Activated CD8-positive, alpha-beta memory T cell treated with anti-CD3 and anti-CD28 coated beads, Interleukin-2, amount 50 U/mL, for 24 hours (primary cell): ENCODE measurements around the gene MEAK7.

ENCODE experiments used
- DNase-seq: peaks from one replicate; pipeline ENCODE4 v3.0.0-alpha.2; 2020; ENCODE audit errors: extremely low read depth

MEAK7 gene

DNA sequence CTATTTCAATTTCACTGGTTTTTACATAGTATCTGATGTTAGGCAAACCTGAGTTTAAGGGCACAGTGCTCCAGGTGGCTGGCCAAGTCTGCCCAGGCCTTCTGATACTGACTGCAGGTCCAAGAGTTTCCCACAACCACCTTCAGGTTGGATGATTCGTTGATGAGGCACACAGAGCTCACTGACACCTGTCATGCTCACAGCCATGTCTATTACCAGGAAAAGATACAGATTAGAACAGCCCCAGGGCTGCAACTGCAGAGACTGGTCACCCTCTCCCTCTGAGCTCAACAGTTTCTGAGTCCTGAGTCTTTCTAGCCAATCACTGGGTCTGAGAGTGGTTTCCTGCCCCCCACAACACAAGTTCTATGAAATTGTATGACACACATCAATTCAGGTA, 37.2 kb downstream of the MEAK7 start:
- no peak for DNase-seq

DNA sequence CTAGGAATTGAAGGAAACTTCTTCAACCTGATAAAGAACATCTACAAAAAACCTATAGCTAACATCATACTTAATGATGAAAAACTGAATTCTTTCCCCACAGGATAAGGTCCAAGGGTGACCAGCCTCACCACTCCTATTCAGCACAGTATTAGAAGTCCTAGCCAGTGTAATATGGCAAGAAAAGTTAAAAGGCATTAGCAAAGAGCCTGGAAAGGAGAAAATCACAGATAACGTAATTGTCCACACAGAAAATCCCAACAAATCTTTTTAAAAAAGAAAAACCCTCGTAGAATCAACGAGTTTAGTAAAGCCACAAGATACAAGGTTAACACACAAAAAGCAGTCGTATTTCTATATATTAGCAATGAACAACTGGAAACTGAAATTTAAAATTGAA, 37.8 kb downstream of the MEAK7 start:
- no peak for DNase-seq

DNA sequence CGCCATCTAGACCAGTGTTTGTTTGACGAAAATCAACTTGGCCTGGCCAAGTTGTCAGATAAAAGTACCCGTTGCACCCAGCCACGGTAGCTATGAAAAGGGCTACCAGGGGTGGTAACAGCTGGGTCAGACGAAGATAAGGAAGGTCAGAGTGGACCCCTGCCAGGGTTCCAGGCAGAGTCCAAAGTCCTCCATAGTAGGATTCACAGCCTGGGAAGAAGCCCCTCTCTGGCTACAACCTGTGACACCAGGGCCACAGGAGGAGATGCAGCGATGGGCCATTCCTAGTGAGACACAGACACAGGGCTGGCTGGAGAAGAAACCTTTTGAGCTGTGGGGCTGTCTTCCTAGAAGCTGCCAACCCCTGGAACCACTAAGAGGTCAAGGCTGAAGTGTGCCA, 39.3 kb downstream of the MEAK7 start:
- DNase-seq = no peak

DNA sequence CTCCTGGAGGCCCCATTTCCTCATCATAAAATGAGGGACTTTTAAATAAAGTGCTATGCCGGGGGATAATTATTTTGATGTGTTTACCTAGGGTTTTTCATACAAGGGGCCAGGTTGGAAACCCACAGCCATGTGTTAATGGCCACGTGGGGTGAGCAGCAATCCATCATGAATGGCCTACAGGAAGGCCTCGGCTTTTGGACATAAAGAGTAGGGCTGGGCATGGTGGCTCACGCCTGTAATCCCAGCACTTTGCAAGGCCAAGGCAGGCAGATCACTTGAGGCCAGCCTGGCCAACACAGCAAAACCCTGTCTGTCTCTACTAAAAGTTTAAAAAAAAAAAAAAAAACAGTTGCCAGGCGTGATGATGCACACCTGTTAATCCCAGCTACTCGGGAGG, 40.3 kb downstream of the MEAK7 start:
- no peak for DNase-seq

DNA sequence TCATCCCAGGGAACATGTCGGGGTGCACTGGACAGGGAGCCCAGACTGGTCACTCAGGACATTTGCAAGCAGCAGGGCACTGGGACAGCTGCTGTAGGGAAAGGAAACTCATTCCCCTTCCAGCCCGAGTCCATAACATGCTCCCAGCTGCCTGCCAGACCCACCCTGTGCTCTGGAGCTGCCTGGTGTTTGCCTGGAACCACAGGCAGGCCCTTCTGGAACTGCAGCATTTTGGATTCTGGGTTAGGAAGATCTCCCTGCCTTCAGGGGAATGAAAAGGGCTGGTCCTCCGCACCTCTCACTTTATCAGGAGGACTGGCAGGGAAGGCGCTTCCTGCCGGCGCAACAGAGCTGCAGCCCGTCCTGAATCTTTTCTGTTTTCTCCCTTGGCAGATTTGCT, 41.2 kb downstream of the MEAK7 start:
- no peak for DNase-seq

DNA sequence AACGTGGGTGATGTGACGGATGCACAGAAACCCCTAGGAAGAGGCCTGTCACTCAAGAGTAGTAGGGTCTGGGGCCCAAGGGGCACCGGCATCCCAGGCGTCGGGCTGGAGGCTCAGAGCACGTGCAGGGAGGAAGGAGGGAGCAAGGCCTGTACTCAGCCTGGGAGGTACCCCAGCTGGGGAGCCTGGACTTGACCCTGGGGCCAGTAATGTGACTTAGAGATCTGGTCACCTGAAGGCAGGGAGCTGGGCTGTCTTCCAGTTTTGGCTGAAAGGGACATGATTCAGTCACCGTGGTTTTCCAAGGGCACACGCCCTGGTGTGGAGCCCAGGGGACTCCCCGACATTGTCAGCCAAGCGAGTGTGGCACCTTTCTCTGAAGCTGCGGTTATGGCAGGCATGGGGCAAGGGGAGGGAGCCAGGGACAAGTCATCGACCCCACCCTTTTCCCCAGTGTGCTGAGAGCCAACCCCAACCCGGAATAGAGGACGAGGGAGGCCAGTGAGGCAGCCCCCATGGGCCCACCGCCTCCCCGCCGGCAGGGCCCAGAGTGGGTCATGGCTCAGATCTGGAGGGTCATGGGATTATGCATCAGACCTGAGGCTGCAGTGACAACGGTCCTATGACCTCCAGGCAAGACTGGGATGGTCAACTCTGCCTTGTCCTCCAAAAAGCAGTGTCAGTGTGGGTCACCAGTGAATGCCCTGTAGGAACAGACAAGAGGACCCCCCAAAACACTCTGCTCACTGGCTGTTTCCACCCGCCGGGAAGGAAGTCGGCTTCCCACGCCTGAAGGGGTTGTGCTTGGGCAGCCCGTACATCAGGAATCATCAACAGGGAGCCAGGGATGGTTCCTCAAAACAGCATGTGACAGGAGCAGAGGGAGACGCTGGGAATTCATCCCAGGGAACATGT, 41.9 kb downstream of the MEAK7 start:
- no peak for DNase-seq

DNA sequence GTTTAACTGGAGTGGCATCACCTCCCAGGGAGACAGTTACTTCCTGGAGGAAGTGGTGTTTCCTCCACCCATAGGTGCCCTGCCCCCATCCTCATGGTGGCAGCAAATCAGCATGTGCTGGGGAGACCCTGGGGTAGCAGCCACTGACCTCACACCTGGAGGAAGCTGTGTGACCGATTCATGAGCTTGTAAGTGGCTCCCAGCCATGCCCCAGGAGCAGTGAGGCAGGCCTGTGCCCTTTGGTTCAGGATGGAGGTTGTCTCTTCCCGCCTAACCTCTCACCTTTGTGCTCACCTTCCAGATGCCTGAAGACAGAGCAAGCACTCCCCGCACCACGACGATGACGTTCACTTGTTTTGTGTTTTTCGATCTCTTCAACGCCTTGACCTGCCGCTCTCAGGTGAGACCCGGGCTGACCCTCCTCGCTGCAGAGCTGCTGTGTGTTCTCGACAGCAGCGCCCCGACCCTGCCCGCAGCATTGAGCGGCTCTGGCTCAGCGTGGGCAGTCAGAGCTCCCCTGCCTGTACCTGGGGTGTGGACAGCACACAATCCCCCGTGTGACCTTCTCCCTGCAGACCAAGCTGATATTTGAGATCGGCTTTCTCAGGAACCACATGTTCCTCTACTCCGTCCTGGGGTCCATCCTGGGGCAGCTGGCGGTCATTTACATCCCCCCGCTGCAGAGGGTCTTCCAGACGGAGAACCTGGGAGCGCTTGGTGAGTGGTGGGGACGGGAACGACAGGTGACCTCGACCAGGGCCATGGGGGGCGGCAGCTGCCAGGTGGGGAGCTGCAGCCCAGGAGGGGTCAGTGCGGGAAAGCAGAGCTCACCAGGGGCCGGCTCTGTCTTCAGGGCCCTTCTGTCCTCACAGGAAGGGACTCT, 42.8 kb downstream of the MEAK7 start:
- no peak for DNase-seq

DNA sequence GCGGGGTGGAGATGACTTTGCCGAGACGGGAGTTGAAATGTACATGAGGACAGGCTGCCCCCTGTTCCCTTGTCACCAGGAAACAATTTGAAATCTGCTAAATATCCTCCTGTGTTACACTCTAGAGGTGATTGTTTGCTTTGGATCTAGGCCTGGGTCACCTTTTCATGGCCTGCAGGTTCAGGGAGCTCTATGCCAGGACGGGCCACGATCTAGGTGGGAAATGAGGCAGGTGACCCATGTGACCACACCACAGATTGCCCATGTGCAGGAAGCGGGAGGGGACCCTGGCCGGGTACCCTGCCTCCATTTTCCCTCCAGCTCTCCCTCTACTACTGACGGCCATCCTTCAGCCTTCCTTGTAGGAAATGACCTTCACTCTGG, 43.4 kb downstream of the MEAK7 start:
- no peak for DNase-seq

DNA sequence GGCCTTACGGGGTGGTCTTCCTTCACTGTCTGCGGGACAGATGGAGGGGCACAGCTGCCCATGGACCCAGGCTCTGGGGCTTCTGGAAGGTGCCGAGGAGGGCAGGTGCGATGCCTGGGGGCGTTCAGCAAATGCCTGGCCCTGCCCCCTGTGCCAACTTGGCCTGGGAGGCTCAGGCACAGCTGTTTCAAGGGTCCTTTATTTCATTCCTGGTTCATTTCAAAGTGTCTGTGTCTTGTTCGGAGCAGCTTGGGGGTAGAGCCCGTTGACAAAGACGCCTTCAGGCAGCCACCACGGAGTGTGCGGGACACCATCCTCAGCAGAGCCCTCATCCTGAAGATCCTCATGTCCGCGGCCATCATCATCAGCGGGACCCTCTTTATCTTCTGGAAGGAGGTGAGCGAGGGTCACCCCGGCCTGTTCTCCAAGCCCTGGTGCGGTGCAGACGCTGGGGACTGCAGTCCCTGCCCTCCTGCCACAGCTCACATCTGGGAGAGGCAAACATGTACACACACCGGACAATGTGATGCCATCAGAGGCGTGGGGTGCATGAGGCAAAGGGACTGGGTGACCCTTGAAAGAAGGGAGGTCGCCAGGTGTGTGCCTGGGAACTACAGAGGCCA, 43.9 kb downstream of the MEAK7 start:
- DNase-seq = no peak

DNA sequence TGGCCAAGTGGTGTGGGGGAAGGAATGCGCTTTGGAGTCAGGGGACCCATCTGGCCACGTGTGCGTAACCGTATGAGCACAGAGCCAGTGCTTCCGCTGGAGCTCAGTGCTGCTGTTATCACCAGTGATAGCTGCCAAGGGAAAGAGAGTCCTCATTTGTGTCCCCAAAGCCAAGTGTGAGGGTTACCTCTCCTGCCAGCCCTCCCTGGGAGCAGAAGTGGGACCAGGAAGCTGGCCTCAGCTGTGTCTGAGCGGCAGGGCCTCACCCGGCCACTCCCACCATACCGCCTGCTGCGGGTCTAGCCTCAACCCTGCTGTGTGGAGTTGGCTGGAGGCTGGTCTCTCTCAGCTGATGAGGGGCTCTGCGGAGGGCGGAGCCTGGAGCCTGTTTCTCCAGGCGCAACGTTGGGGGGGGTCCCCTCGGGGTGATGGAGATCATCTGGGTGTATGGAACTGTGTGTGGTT, 44.5 kb downstream of the MEAK7 start:
- no peak for DNase-seq

DNA sequence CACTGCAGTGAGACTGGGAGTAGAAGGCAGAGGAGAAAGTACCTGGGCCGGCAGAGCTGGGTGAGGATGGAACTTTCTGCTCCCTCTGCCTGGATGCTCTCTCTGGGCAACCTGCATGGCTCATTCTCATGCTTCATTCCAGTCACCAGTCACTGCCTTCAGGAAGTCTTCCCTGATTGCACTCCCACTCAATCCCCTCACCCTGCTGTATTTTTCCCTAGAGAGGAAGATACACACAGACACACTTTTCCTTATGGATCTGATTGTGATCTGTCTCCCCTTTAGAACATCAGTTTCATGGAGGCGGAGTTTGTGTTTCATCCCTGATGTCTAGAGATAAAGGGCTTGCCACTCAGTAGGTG, 44.9 kb downstream of the MEAK7 start:
- no peak for DNase-seq

DNA sequence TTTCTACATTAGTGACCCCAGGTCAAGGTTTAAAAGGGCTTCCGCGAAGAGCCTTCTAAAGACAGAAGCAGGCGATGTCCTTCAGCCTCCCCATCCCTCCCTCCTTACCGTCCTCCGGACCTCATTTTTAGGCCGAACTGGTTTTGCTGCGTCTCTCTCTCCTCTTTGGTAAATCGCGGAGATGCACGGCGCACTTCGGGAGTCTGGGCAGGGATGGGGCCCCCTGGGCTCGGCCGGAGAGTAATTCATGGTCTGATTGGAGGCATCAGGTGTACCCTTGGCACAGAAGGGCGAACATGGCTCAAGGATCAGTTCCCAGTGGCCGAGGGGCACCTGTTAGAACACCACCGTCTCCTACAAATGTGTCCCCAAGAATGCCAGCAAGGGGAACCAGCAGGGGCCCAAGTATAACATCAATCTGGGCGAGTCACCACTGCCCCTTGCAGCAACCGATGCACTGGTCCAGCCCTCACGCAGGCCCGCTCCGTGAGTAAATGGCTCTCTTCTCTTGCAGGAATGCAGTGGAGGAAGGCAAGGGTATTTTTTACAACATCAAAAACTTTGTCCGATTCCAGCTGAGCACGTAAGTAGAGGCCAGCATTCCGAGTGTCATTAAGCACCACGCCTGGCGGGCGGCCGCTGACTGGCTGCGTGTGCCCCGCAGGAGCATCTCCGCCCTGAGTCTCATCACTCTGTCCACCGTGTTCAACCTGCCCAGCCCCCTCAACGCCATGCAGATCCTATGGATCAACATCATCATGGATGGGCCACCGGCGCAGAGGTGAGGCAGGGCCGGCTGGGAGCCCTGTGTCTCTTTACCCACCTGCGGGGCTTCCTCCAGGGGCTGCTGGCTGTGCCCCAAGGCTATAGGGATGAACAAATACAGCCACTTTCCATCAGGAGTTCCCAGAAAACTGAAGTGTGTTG, 45.6 kb downstream of the MEAK7 start:
- no peak for DNase-seq

DNA sequence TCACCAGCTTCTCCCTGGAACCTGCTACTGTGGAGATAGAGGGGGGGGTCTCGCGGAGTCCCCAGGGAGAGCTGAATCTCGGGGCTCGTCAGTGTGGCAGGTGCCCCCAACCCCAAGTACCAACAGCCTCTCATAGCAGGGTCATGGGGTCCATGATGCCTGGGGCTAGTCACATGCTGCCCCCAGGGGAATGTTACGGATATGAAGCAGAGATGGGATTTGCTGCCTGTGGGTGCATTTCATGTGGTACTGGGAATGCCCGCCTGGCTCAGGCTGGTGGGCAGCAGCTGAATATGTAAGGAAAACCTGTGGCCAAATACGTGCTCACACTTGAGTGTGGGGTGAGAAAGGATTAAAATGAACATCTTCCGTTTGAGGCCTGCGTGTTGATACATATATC, 49.4 kb downstream of the MEAK7 start:
- DNase-seq = no peak
